CD4-positive, alpha-beta T cell treated with Interleukin-17A for 4 hours (primary cell): ENCODE results near the gene KCNA1.

Experiments used
- DNase-seq: peaks from one replicate; pipeline ENCODE4 v3.0.0-alpha.2; 2020; ENCODE audit warnings: mixed read lengths

KCNA1 gene

GRCh38 chr12:4914720-4915119, 5.0 kb downstream of the KCNA1 start:
- no peak for DNase-seq

DNA sequence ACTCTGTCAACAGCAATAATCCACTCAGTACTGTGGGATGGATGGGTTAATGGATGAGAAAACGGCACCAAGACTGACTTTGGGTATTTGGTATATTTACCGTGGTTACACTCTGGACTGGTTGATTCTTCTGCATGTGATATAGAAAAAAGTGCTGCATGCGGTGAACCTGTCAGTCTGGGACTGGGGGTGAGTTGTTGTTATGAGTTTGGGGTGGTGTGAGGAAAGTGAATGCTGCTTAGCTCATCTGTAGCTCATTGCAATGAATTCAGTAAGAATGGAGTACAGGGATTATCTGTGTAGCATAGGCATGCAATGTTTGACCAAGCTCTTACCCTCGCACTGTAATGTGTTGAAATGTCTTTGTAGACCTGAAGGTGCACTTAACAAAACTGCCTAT, 6.0 kb downstream of the KCNA1 start:
- DNase-seq, result no peak

- no peak for DNase-seq
Measured at GRCh38 chr12:4918950-4919660, 9.4 kb downstream of the KCNA1 start.

GRCh38 chr12:4932576-4932975, 22.9 kb downstream of the KCNA1 start:
- no peak for DNase-seq

DNA sequence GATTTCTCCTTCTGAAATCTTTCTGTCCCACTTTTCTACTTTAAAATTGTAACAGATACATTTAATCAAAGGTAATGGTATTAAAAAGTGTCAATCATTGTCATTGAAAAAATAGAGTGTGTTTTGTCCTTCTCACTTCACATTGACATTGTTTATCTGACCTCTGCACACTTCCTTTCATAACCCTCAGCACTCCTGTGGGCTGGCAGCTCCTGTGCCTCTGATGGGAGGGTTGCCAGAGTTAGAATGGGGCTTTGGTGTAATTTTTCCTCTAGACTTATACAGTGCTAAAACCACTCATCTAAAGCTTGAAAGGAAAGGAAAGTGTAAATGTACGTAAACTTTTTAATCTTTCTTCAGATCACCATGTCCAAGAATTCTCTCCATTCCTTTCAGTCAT, 23.7 kb downstream of the KCNA1 start:
- no peak for DNase-seq

- no peak for DNase-seq
Measured at GRCh38 chr12:4934407-4935035, 24.8 kb downstream of the KCNA1 start.

- DNase-seq, result no peak
Measured at GRCh38 chr12:4938900-4939299, 29.2 kb downstream of the KCNA1 start.

DNA sequence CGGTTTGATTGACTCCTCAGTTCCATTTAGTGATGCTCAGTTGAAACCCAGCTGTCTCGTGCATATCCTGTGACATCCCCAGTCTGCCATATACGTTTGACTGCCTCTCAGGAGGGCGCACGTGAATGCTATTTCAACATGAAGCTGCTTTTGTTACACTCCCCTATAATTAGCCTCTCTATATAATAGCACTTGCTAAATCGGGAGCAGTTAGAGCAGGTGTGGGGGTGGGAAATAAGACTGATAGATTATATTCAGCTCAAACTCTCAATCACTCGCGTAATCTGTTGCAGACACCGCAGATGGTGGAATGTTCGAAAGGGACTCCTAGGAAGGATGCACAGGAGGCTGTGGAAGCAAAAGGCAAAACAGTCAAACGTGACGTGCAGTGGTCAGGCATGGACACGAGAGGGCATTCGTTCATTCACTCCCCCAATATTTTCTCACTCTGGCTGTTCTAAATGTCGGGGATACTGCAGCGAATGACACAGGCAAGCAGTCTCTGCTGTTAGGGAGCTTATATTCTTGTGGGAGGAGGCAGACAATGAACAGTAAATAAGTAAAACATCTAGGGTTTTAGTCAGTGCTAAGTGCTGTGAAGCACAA, 29.8 kb downstream of the KCNA1 start:
- no peak for DNase-seq

DNA sequence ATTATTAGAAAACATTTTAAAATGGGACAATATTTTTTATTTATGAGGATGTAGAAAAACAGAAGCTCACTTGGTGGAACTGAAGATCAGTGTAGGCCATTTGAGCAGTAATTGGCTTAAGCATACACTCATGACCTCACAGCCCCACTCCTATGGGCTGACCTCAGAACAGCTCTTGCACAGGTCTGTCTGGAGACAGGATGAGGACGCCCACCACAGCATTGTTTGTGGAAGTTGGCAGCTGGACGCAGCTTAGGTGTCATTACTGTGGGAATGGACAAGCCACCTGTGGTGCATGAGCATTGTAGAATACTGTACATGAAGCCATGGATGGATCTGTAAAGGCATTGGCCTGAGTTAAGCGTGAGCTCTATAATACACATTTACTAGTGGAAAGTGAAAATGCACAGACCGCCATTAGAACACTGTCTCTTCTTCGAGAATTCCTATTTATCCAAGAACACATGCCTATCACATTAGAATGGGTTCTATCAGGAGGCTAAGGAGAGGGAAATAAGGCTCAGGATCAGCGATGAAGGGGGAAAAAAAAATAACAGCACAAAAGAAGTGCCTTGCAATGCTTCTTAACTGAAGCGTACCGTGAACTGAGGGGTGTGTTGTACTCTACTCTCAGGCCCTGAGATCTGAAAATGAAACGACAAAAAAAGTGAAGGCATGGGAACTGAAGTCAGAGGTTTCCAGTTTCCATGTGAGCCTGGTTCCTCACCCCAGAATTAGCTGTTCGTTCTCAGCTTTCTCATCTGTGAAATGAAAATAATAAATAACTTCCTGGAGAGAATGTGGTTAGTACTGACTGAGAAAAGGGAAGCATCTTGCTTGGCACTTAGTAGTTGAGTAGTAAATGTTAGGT, 33.6 kb downstream of the KCNA1 start:
- DNase-seq, result no peak

- no peak for DNase-seq
Measured at GRCh38 chr12:4943938-4944284, 34.2 kb downstream of the KCNA1 start.

- DNase-seq, result no peak
Measured at GRCh38 chr12:4947253-4947652, 37.5 kb downstream of the KCNA1 start.

- DNase-seq, result no peak
Measured at GRCh38 chr12:4951083-4951482, 41.4 kb downstream of the KCNA1 start.

DNA sequence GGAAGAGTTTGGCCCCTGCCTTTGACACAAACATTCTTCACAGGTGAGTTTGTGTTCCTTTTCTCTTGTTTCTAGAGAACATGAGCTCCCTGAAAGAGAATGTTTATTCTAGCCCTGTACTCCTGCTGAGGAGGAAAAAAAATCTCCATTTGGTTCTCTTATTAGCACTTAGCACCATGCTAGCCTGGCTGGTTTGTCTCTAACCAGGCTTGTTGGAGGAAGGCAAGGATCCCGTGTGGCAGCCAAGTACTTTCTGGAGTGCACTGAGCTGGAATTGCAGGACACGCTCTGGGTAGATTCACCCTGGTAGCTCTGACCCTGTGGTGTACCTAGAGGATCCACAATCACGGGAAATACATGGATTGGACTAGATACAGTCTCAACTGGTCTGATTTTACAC, 41.9 kb downstream of the KCNA1 start:
- DNase-seq, result no peak

DNA sequence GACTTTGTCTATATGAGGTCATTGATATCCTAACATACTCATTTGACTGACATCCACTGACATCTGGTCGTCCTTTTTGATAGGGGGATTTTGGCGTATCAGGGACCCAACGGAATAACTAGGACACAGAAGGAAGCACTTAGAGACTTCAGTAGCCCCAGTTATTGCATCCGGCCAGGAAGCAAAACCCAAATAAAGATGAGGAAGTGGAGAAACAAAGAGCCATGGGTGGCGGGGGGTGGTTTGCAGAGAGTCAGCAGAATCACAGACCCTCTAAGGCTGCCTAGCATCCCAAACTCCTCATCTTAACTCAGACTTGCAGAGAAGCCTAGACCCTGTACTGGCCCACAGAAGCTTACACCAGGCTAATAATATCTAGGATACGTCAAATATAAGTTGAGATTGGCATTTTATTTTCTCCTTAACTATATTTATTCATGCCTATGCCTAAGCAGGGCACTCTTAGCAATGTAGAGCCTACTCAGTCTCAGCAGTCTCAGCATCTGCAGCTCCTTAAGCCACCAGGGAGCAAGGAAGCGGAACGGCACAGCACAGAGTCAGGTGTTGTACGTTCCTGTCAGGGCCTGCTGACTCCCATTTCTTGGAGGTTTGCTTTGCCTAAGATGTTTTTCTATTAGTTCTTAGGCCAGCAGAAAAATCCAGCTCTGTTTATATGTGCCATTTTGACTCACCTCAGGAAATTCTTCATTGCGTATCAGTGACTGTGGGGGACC, 45.1 kb downstream of the KCNA1 start:
- no peak for DNase-seq

- DNase-seq, result no peak
Measured at GRCh38 chr12:4956054-4956453, 46.3 kb downstream of the KCNA1 start.

DNA sequence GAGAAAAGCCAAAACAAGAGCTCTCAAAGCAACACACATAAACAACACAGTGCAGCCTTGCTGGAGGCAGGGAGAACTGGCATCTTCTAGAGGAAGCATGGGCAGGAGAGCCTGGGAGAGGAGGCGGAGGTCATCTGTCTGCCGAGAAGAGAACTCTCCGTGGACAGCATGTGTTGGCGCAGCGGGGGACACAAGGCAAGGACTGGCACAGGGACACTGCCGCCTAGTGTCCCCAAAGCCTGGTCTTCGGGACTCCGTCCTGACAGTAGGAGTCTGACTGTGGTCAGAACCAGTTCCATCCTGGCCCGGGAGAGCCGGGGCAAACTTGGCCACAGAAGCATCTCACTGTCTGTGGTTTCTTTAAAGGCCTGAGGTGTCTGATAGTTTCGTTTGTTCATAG, 47.3 kb downstream of the KCNA1 start:
- DNase-seq, result no peak

DNA sequence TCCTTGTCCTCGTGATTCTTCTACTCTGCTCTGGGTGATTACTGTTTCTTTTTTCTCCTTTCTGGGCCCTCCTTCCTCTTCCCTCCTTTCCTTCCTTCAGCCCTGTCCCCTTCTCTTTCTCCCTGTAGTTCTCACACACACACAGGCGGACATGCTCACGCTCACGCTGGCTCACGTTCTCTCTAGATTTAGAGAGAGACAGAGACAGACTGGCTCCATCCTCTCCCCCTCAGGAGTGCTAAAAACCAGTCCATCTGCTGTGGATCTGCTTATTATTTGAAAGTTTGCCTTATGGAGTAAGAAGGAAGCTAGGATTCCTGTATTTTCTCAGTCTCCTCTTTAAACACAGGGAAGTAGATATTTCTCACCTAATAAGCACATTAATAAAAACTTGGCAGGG, 48.1 kb downstream of the KCNA1 start:
- no peak for DNase-seq

- DNase-seq, result no peak
Measured at GRCh38 chr12:4958697-4959375, 49.1 kb downstream of the KCNA1 start.

DNA sequence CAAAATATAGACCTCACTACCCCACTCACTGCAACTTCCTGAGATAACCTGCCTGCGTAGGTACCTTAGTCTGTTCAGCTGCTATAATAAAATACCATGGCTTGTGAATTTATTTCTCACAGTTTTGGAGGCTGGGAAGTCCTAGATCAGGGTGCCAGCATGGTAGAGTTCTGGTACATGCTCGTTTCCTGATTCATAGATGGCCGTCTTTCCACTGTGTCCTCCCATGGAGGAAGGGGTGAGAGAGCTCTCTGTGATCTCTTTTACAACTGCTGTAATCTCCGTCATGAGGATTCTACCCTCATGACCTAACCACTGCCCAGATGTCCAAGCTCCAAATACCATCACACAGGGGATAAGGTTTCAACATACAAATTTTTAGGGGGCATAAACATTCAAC, 49.7 kb downstream of the KCNA1 start:
- DNase-seq, result no peak

- no peak for DNase-seq
Measured at GRCh38 chr12:4960030-4960429, 50.3 kb downstream of the KCNA1 start.

- no peak for DNase-seq
Measured at GRCh38 chr12:4960547-4960946, 50.8 kb downstream of the KCNA1 start.

DNA sequence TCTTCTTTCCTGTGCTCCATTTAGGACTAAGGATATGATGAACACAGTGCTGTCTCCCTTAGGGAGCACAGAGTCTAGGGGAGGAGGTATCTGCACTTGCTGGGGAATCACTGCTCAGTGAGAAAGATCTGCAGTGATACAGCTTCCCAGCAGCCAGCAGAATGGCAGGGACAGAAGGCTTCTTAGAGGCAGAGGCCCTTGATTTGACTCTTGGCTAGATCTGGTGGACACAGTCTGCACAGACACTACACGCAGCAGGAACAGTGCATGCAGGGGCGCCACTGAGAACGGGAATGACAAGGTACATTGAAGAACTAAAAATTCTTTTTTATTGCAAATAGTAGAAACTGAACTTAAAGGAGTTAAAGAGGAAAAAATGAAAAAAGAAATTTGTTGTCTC, 51.6 kb downstream of the KCNA1 start:
- DNase-seq, result no peak
